SH-SY5Y (cell line): ENCODE measurements around the gene OSBPL3.

Source experiments
- GATA2 ChIP-seq: IDR thresholded peaks from 2 replicates; pipeline ENCODE4 v1.6.1; 2011; ENCODE audit warnings: mild to moderate bottlenecking, low read depth, low read length
- GATA3 ChIP-seq: IDR thresholded peaks from 2 replicates; pipeline ENCODE4 v1.6.1; 2011; ENCODE audit warnings: low read depth, mild to moderate bottlenecking, low read length, moderate library complexity

GRCh38 chr7:24884401-24884800 is 95.6 kb downstream of the OSBPL3 start:
- TF ChIP-seq GATA3 (no peak), GATA2 (no peak)
